Measurements from ENCODE around the gene MDN1. TPM values are rescaled to one million over a fixed set of nuclear protein-coding genes. Genes with fewer than 3 reads are reported as not detected.

MDN1 gene
- total RNA-seq, 1 experiment from 2014 or later: 53.6 TPM

GRCh38 chr6:89615882-89616281, 203.7 kb downstream of the MDN1 start:
- intact Hi-C loops (cut with micrococcal nuclease): loop anchor here (10.0 kb wide), 1 partner anchor 491 kb away; no protein-coding TSS in a partner anchor
- no peaks in the 10 kb centered on the region for H3K4me1 ChIP-seq (ENCODE audit: control insufficient read depth in 1 of 2, insufficient read depth in 2 of 2, low read length in 2 of 2)
- no peak for DNase-seq (ENCODE audit: low read depth, low spot score)
- no peak overlapping the region for H3K9ac ChIP-seq (ENCODE audit: low read length)
- RAD21 ChIA-PET (ENCODE audit: low non-redundant PET in 1 of 2, low total read pairs in 2 of 2, uncharacterized antibody in 2 of 2, unreplicated experiment in 2 of 2): no interaction called here
- H2AFZ ChIP-seq (ENCODE audit: low read depth, low read length, poor library complexity, severe bottlenecking): no peak overlapping the region
- H3K36me3 ChIP-seq (ENCODE audit: control insufficient read depth in 1 of 2, insufficient read depth in 2 of 2, low read length in 2 of 2): no peaks in the 10 kb centered on the region
- no peak for ATAC-seq
- no peaks in the 10 kb centered on the region for H3K9me2 ChIP-seq (ENCODE audit: insufficient read depth)
- no peaks in the 10 kb centered on the region for H4K20me1 ChIP-seq (ENCODE audit: insufficient read depth)
- no peak overlapping the region for H3K27ac ChIP-seq (ENCODE audit: low read depth, low read length)
- no peaks in the 10 kb centered on the region for H3K27me3 ChIP-seq (ENCODE audit: insufficient read depth, low read length)
- H3K4me2 ChIP-seq (ENCODE audit: low read length): no peak overlapping the region
- H3K79me2 ChIP-seq (ENCODE audit: insufficient read depth, low read length): no peaks in the 10 kb centered on the region
- POLR2A ChIA-PET: no interaction called here
- CTCF ChIA-PET: no interaction called here
- H3K9me3 ChIP-seq (ENCODE audit: control insufficient read depth in 1 of 2, insufficient read depth in 1 of 2, low read depth in 1 of 2, low read length in 2 of 2): no peaks in the 10 kb centered on the region
- no peak overlapping the region for H3K4me3 ChIP-seq (replicated peaks in 1 of 2; ENCODE audit: low read depth in 1 of 2, low read length in 2 of 2)
- TF ChIP-seq ATF3 (IDR thresholded peaks at IDR 0.05) (no peak), SP1 (IDR thresholded peaks at IDR 0.05; ENCODE audit: low read depth) (no peak), MAX (IDR thresholded peaks at IDR 0.05) (no peak), CBX3 (IDR thresholded peaks at IDR 0.05; ENCODE audit: low read depth) (no peak), ZFX (IDR thresholded peaks at IDR 0.05) (no peak), CTCF (IDR thresholded peaks at IDR 0.05 in 2 of 3, conservative IDR thresholded peaks at IDR 0.05 in 1 of 3; ENCODE audit: borderline replicate concordance in 1 of 3, insufficient read depth in 1 of 3, low read depth in 2 of 3, low read length in 2 of 3) (no peak), SIN3A (IDR thresholded peaks at IDR 0.05; ENCODE audit: low read depth) (no peak), YY1 (IDR thresholded peaks at IDR 0.05; ENCODE audit: extremely low read depth, insufficient replicate concordance, low read depth, low read length) (no peak)
- BruUV-seq (replicated peaks): no TSS peak

GRCh38 chr6:89613790-89614189, 205.8 kb downstream of the MDN1 start:
- no peak overlapping the region for H3K9ac ChIP-seq (ENCODE audit: low read length)
- H3K27me3 ChIP-seq (ENCODE audit: insufficient read depth, low read length): no peaks in the 10 kb centered on the region
- intact Hi-C loops (cut with micrococcal nuclease): loop anchor here (10.0 kb wide), 1 partner anchor 489 kb away; no protein-coding TSS in a partner anchor
- H4K20me1 ChIP-seq (ENCODE audit: insufficient read depth): no peaks in the 10 kb centered on the region
- TF ChIP-seq CBX3 (IDR thresholded peaks at IDR 0.05; ENCODE audit: low read depth) (no peak), YY1 (IDR thresholded peaks at IDR 0.05; ENCODE audit: extremely low read depth, insufficient replicate concordance, low read depth, low read length) (no peak), CEBPB (IDR thresholded peaks at IDR 0.05; ENCODE audit: low read depth) (no peak), SRF (IDR thresholded peaks at IDR 0.05; ENCODE audit: low read depth) (no peak), EZH2phosphoT487 (IDR thresholded peaks at IDR 0.05; ENCODE audit: borderline replicate concordance) (no peak), ELF1 (IDR thresholded peaks at IDR 0.05; ENCODE audit: borderline replicate concordance, low read depth) (no peak), SIN3A (IDR thresholded peaks at IDR 0.05; ENCODE audit: low read depth) (no peak), RAD21 (IDR thresholded peaks at IDR 0.05; ENCODE audit: low read depth) (no peak), EGR1 (IDR thresholded peaks at IDR 0.05; ENCODE audit: low read depth) (no peak), SP1 (IDR thresholded peaks at IDR 0.05; ENCODE audit: low read depth) (no peak)
- no peak overlapping the region for H3K27ac ChIP-seq (ENCODE audit: low read depth, low read length)
- H3K79me2 ChIP-seq (ENCODE audit: insufficient read depth, low read length): no peaks in the 10 kb centered on the region
- H3K9me2 ChIP-seq (ENCODE audit: insufficient read depth): no peaks in the 10 kb centered on the region
- no TSS peak for BruUV-seq (replicated peaks)
- no peaks in the 10 kb centered on the region for H3K4me1 ChIP-seq (ENCODE audit: control insufficient read depth in 1 of 2, insufficient read depth in 2 of 2, low read length in 2 of 2)
- H2AFZ ChIP-seq (ENCODE audit: low read depth, low read length, poor library complexity, severe bottlenecking): no peak overlapping the region
- H3K4me3 ChIP-seq (replicated peaks in 1 of 2; ENCODE audit: low read depth in 1 of 2, low read length in 2 of 2): no peak overlapping the region
- no peak for DNase-seq (ENCODE audit: low read depth, low spot score)
- H3K36me3 ChIP-seq (ENCODE audit: control insufficient read depth in 1 of 2, insufficient read depth in 2 of 2, low read length in 2 of 2): no peaks in the 10 kb centered on the region
- CTCF ChIA-PET: interaction anchor here (1.6 kb wide), 1 partner anchor 242 kb away, joined by 5 read pairs; no protein-coding TSS in a partner anchor
- ATAC-seq: no peak
- no peaks in the 10 kb centered on the region for H3K9me3 ChIP-seq (ENCODE audit: control insufficient read depth in 1 of 2, insufficient read depth in 1 of 2, low read depth in 1 of 2, low read length in 2 of 2)
- RAD21 ChIA-PET (ENCODE audit: low non-redundant PET in 1 of 2, low total read pairs in 2 of 2, uncharacterized antibody in 2 of 2, unreplicated experiment in 2 of 2): no interaction called here
- no peak overlapping the region for H3K4me2 ChIP-seq (ENCODE audit: low read length)
- POLR2A ChIA-PET: no interaction called here
